Posterior cingulate gyrus (tissue), 11 donors: ENCODE data around the gene GRID1.

Source experiments
- DNase-seq, 10 donors: peaks; one replicate each; pipeline versions ENCODE4 v3.0.0 to v3.0.0-alpha.2; 2020 to 2021; ENCODE audit warnings: mixed read lengths in 3 of 10
- intact Hi-C: fragments of 100-400 bp; cut with DNase I; formaldehyde crosslinking; loops from one replicate; pipeline ENCODE4 v1.15.1; 2023

The GRID1 gene

GRCh38 chr10:86287966-86288579 lies 78.5 kb downstream of the GRID1 start:
- DNase-seq, result no peak
- intact Hi-C loops, result no loop called here

DNA sequence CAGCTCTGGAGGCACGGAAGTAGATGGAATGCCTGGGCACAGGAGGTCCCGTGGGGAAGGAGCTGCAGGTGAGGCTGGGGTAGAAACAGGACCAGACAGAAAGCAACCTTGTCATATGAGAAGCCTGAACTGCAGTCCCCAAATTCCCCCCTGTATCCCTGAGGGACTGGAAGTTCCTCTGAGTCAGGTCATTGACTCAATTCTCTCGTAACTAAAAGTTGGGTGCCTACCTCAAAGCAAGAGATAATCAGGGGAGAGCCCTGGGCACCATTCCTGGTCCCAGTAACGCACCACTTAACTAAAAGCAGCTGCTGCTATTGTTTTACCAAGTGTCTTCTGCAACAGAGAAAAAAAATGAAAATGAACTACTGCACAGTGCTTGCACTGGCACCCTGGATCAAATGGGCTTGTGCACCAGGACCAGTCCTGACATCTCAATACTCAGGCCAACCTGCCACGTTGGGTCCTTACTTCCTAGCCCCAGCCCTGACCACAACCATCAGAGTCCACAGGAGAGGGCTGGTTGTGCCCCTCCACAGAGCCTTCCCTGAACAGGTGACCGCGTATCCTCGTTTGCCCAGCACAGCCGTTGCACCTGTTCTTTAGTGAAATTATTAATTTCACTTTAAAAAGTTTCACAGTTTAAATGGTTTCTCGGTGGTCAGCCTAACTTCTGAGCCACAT lies 79.3 kb downstream of the GRID1 start:
- DNase-seq, result no peak
- intact Hi-C loops, result no loop called here

DNA sequence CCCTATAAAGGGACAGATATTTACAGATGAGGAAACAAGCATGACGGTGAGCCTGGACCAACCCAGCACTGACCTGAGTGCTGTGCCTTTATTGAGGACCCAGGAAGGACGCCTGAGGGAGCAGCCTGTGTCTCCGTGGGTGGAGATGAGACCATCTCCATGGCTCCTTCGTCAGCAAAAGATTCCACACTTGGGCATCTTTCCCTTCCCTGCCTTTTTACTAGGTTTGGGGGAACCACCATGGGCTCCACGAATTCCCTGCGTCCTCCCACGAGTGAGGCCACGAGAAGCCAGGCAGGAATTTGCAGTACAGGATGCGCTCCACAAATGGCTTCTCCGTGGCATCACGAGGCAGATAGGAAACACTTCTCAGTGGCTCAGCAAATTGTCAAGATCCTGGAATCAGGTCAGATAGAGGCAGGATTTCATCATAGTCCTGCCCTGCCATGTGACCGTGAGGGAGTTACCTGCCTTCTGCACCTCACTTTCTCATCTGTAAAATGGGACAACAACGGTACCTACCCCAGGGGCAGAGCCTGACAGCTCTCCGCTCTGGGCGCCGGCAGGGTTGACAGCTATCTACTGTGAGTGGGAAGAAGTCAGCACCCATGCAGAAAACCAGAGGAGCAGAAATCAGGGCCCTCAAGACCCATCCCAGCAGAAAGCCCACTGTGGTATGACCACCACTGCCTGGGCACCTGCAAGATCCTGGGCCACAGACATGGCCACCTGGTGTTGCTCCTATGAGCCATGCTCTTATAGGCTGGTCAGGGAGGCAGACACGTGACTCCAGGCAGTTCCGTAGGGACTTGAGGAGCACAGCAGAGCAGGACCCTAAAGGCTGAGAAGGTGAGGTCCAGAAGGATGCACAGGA lies 80.1 kb downstream of the GRID1 start:
- intact Hi-C loops, result no loop called here
- peak in 1 of 10 donors; percentile 75 for DNase-seq

DNA sequence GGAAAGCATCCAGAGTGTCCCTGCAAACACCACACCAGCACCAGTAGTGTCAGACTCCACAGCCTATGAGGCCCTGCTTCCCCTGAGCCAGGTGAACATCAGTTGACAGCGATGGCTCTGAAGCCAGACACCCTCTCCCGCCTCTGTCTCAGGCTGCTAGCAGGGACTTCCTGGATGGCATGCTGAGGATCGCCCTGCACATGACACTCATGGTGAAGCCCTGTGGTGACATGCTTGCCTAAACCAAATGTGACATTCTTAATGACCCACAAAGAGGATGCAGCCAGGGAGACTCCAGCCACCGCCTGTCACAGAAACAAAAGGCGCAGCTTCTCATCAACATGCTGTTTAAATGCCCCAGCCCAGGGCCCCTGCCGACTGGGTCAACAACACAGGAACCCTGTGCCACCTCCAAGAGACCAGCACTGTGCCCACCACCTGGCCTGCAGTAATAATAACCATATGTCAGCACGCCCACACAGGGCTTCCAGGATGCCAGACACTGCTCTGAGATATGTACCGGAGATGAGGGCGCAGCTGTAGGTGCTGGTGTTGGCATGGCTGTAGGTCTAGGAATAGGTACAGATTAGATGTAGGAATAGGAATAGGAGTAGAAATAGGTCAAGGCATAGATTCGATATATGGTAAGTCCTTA lies 81.3 kb downstream of the GRID1 start:
- peak in 1 of 10 donors; percentile 65 for DNase-seq
- intact Hi-C loops, result no loop called here

DNA sequence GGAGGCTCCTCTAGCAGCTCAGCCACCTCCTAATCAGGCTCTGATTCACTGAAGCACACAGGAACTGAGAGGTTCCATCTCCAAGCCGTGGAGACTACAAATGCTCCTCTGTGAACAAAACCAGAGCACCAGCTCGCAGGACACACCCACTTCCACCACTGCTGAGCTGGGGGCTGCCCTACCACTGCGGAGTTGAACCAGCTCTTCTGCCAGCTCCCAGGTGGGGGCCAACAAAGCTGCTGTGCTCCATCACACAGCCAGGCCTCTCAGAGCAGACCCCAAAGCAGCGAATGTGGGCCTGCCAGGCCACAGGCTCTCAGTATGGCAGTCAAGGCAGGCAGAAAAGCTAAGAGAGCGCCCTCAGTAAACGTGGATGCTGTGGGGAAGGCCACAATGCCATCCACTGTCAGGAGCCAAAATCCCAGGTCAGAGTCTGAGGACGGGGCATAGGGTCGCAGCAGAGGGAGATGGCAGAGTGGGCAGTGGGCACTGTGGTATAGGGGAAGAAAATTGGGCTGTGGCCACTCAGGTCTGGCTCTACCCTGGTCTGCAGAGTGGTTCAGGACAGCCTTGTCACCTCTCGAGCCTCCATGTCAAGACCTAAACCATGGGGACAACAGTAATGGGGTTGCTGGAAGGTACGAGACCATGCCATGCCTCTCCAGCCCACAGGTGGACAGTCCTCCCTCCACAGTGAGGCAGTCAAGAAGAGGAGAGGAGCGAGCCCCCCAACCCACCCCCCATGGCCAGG lies 82.1 kb downstream of the GRID1 start:
- peak in 1 of 10 donors; percentile 86 for DNase-seq
- intact Hi-C loops, result no loop called here

DNA sequence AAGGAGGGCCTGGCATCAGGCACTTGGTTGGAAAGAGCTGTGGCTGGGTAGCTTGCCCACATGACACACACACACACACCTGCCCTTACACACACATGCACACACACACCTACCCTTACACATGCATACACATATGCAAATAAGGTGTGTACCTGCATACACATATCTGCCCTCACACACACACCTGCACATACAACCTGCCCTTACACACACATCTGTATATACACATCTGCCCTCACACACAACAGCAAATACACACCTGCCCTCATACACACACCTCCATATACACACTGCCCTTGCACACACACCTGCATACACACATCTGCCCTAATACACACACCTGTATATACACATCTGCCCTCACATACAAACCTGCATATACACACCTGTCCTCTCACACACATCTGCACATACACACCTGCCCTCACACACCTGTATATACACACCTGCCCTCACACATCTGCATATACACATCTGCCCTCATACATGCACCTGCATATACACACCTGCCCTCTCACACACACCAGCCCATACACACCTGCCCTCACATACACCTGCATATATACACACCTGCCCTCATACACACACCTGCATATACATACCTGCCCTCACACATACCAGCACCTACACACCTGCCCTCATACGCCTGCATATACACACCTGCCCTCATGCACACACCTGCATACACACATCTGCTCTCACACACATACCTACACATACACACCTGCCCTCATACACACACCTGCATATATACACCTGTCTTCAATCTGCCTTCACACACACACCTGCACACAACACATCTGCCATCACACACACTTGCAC lies 82.9 kb downstream of the GRID1 start:
- intact Hi-C loops, result no loop called here
- peak in 1 of 10 donors; percentile 42 for DNase-seq

GRCh38 chr10:86282664-86283465 lies 83.7 kb downstream of the GRID1 start:
- peak in 1 of 10 donors; percentile 53 for DNase-seq
- intact Hi-C loops, result no loop called here

DNA sequence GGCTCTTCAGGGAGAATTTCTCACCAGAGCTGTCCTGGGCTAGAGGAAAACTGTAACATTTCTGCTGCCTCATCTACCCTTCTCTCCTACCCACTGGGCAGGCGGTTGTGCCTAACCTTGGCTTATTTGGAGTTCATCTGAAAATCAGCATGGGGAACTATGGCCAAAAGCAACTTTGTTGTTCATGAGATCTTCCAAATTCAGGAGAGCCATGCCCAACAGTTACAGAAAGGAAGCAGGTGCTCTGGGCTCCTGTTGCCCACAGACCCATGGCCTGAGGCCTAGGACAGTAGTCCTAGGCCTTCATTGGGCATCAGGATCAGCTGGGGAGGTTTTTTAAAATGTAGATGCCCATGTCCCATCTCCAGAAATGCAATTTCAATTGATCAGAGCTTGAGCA lies 85.2 kb downstream of the GRID1 start:
- intact Hi-C loops, result no loop called here
- no peak for DNase-seq

DNA sequence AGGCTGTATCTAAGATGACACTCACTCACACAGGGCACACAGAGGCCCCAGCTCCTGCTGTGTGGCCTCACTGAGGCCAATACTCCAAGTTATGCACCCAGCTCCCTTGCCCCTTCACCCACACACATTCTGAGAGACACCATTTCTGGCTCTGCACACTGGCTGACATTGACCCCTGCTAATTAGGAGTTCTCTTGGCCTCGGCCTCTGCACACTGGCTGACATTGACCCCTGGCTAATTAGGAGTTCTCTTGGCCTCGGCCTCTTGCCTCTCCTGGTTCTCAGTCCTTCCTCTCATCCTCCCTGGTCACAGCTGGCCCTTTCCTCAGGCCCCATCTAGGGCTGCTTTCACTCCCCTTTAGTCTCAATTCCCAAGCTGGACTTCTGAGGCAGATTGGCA lies 97.3 kb downstream of the GRID1 start:
- intact Hi-C loops, result loop anchor here (10.0 kb wide), 1 partner anchor 45 kb away; no protein-coding TSS in a partner anchor
- DNase-seq, result peak in 1 of 10 donors; percentile 11

DNA sequence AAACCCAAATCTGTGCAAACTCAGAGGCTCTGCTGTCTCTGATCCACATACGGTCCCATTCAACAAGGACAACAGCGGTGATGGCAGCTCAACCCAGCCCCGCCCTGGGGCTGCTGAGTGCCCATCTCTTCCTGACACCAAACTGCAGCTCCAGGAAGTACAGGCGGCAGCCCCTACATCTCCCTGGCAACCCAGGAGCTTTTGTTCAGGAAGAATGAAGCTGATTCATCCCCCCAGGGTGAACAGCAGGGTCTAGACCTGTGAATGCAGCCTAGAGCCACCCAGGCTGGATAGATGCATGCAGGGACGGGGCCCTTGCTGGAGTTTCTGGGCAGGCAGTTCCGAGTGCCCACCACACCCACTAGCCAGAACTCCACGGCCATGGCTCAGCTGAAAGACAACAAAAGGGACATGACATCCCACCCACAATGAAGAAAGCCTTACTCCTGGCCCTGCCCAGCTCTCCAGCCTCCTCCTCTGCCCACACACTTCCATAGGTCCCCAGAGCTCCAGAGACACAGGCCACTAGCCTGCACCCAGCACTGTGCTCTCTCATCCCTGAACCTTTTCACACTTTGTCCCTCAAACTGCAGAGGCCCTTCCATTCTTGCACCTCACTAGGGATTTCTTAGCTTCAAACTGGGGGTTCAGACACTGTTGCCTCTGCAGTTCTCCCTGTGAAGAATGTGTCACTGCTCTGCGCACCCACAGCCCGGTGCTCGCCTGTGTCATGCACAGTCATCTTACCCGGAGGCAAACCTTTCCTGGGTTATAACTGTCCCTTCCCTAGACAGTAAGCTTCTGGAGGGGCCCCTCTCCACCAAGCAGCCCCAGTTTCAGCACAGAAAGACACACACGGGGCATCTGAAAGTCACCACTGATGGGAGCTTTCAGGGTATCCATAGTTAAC lies 99.1 kb downstream of the GRID1 start:
- intact Hi-C loops, result loop anchor here (10.0 kb wide), 1 partner anchor 47 kb away; no protein-coding TSS in a partner anchor
- peak in 4 of 10 donors; percentile 25 to 93 (median 52) for DNase-seq

DNA sequence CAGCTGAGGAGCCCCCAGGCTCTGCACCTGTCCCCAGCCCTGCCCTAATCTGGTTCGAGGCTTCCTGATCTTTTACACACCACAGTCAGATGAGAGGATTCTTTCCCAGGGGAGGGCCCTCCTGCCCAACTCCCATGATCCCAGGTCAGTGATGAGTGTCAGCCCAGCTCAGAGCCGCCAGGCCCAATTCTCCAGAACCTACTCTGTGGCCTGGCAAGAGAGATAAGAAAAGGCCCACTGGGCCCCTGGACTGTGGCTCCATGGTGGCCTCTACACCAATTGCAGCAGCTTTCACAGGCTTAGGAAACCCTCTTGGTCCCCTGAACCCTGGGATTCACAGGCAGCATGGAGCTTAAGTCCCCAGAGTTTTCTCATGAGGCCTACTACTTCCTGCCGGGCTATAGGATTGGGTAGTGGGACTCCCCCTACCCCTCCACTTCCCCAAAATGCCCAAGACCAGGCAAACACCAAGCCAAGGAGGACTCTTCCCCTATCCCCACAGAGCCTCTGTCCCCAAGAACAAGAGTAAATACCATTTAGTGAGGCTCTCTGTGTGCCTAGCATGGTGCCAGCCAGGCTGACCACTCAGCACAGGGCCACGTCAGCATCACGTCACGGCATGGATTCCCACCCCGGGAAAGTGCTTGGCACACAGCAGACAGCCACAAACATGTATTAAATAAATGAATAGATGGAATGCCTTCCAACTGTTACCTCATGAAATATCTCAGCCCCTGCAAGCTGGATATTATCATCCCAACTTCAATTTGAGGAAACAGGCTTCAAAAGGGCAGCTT lies 100.0 kb downstream of the GRID1 start:
- intact Hi-C loops, result loop anchor here (10.0 kb wide), 1 partner anchor 48 kb away; no protein-coding TSS in a partner anchor
- peak in 2 of 10 donors; percentile 15 to 67 for DNase-seq

DNA sequence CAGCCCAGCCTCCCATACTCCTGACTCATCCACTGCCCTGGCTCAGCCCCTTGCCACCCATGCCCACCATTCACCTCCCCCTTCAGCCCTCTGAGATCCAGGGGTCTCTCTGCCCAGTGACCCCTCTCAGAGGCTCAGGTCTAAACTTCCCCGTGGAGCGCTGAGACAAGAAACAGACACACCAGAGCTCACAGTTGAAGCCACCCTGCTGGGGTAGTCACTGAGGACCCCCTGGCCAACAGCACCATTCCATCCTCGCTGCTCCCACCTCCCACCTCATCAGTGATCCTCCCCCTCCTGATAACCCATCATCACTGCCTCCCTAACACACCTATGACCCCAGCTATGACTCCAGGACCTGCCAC lies 100.7 kb downstream of the GRID1 start:
- intact Hi-C loops, result loop anchor here (10.0 kb wide), 1 partner anchor 49 kb away; no protein-coding TSS in a partner anchor

DNA sequence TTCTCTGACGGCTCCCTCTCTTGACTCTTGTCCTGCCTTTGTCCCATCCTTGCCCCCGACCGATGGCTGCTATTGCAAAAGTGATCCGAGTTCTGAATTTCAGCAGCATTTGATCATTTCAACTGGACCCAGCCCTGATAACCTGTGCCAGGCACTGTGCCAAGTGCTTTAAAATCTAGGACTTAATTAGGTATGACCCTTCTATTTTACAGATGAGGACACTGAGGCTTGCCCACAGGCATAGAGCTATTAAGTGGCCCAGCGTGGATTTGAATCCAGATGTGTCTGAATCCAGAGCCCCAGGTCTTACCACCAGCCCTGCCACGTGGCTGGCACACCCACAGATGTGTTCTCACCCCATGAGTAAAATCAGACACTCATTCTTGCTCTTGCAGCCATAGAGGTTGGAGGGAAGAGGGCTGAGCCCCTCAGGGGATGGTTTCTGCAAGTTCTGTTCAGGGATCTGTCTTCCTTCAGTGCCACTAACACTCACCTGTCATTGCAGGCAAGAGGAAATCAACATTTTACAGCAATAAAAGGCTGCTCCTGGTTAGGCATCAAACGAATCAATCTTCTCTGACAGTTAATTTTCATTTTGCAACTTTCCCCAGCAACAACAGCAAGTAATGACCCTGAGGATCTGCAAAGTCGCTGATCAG lies 101.2 kb downstream of the GRID1 start:
- intact Hi-C loops, result loop anchor here (10.0 kb wide), 1 partner anchor 49 kb away; no protein-coding TSS in a partner anchor
- peak in 2 of 10 donors; percentile 14 to 48 for DNase-seq

More for the DNA sequence above, 100.7 kb downstream of the GRID1 start:
- peak in 2 of 10 donors; percentile 12 to 42 for DNase-seq

- intact Hi-C loops, result loop anchor here (10.0 kb wide), 1 partner anchor 50 kb away; no protein-coding TSS in a partner anchor
- DNase-seq, result peak in 2 of 10 donors; percentile 76 to 82
These were observed 101.9 kb downstream of the GRID1 start for GRCh38 chr10:86264481-86265231.

GRCh38 chr10:86263907-86264306 lies 102.7 kb downstream of the GRID1 start:
- intact Hi-C loops, result loop anchor here (2.0 to 10.0 kb wide), 2 partner anchors 51 to 103 kb away; partner anchors contain the start of gene GRID1
- peak in 1 of 10 donors; percentile 57 for DNase-seq
